Activated gamma-delta T cell treated with anti-CD3 and anti-CD28 coated beads, Interleukin-2, amount 50 U/mL, for 16 hours (primary cell): ENCODE results near the gene SENP7.
A peak's percentile ranks its signal among the peaks of the same experiment; 100 is the strongest.
"Not testable (repeated sequence)": the region's sequence is repeated elsewhere in the genome, so short reads cannot be mapped to it uniquely, and the experiment has no call there.

ENCODE experiments used
- DNase-seq: peaks from one replicate; pipeline ENCODE4 v3.0.0-alpha.2; 2020; ENCODE audit warnings: low read depth

The SENP7 gene, protein sequence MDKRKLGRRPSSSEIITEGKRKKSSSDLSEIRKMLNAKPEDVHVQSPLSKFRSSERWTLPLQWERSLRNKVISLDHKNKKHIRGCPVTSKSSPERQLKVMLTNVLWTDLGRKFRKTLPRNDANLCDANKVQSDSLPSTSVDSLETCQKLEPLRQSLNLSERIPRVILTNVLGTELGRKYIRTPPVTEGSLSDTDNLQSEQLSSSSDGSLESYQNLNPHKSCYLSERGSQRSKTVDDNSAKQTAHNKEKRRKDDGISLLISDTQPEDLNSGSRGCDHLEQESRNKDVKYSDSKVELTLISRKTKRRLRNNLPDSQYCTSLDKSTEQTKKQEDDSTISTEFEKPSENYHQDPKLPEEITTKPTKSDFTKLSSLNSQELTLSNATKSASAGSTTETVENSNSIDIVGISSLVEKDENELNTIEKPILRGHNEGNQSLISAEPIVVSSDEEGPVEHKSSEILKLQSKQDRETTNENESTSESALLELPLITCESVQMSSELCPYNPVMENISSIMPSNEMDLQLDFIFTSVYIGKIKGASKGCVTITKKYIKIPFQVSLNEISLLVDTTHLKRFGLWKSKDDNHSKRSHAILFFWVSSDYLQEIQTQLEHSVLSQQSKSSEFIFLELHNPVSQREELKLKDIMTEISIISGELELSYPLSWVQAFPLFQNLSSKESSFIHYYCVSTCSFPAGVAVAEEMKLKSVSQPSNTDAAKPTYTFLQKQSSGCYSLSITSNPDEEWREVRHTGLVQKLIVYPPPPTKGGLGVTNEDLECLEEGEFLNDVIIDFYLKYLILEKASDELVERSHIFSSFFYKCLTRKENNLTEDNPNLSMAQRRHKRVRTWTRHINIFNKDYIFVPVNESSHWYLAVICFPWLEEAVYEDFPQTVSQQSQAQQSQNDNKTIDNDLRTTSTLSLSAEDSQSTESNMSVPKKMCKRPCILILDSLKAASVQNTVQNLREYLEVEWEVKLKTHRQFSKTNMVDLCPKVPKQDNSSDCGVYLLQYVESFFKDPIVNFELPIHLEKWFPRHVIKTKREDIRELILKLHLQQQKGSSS

GRCh38 chr3:101512646-101513418, at the start of gene SENP7:
SENP7 (minus strand) TSS chr3:101513212; CDS start chr3:101513130, 82 bp downstream.
- DNase-seq, result peak; percentile 64

- DNase-seq, result peak; percentile 88
These were observed 48.8 kb upstream of the SENP7 start, which contains the start of gene TRMT10C for GRCh38 chr3:101561630-101562328. TRMT10C (plus strand) TSS chr3:101561868; CDS start chr3:101564782, 2,914 bp downstream.

DNA sequence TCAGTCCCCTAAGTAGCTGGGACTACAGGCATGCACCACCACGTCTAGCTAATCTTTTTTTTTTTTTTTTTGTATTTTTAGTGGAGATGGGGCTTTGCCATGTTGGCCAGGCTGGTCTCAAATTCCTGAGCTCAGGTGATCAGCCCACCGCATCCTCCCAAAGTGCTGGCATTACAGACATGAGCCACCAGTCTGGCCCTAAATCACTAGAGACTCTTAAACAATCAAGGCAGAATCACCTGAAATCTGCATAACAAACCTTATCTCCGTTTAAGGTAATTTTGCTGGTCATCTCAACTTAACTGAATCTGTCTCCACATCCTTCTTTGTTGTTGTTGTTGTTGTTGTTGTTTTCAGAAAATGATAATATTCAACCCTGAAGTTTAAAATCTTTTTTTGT, 43.1 kb upstream of the SENP7 start:
- no peak for DNase-seq

DNA sequence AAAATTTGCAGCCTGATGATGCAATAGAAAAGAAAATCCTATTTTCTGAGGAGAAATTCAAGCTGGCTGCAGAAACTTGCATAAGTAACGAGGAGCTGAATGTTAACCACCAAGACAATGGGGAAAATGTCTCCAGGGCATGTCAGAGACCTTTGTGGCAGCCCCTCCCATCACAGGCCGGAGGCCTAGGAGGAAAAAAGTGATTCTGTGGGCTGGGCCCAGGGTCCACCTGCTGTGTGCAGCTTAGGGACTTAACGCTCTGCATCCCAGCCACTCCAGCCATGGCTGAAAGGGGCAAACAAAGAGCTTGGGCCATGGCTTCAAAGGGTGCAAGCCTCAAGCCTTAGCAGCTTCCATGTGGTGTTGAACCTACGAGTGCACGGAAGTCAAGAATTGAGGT, 40.4 kb upstream of the SENP7 start:
- not testable (repeated sequence) for DNase-seq

DNA sequence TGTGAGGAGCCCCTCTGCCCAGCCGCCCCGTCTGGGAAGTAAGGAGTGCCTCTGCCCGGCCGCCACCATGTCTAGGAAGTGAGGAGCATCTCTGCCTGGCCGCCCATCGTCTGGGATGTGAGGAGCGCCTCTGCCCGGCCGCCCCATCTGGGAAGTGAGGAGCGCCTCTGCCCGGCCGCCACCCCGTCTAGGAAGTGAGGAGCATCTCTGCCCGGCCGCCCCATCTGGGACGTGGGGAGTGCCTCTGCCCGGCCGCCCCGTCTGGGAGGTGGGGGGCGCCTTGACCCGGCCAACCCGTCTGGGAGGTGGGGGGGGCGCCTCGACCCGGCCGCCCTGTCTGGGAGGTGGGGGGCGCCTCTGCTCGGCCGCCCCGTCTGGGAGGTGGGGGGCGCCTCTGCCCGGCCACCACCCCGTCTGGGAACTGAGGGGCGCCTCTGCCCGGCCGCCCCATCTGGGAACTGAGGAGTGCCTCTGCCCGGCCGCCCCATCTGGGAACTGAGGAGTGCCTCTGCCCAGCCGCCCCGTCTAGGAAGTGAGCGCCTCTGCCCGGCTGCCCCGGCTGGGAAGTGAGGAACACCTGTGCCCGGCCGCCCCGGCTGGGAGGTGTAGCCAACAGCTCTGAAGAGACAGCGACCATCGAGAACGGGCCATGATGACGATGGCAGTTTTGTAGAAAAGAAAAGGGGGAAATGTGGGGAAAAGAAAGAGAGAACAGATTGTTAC, 38.5 kb upstream of the SENP7 start:
- not testable (repeated sequence) for DNase-seq

DNA sequence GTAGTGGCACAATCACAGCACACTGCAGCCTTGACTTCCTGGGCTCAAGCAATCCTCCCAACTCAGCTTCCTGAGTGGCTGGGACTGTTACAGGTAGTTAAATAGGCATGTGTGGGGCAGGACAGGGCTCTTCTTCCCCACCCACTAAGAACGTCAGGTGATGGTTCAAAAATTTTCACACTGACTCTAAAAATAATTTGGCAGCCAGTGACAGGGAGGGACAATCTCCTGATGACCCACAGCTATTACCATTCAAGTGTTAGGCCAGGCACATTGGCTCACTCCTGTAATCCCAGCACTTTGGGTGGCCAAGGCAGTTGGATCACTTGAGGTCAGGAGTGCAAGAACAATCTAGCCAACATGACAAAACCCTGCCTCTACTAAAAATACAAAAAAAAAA, 36.5 kb upstream of the SENP7 start:
- no peak for DNase-seq

- DNase-seq, result no peak
These were observed 35.6 kb upstream of the SENP7 start for GRCh38 chr3:101548527-101549105.

DNA sequence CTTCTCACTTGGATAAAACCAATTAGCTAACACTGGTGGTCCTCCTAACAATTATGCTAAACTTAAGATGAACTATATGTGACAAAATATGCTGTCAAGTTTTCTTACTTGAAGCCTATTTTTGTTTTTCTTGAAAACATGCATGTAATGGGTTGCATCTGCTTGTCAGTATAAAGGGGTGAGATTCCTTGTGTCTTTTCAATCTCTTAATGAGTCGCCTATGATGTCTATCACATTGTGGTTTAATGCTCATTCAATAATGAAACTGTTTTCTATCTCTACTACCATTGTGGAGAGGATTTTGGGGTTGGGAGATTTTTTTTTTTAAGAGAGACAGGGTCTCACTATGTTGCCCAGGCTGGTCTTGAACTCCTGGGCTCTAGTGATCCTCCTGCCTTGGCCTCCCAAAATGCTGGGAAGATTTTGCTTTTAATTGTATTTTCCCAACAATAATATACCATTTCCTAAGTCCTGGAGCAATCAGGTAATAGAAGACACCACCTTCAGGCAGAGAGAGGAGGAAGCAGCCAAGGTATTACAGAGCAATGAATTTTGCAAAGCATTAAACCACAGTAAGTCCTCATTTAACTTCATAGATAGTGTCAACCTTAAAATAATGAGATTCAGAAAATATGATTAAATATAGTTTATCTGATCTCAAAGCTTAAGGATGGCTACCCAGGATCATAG, 31.3 kb upstream of the SENP7 start:
- no peak for DNase-seq

GRCh38 chr3:101542957-101543356, 29.9 kb upstream of the SENP7 start:
- DNase-seq, result no peak

GRCh38 chr3:101536955-101537354, 23.9 kb upstream of the SENP7 start:
- DNase-seq, result not testable (repeated sequence)

DNA sequence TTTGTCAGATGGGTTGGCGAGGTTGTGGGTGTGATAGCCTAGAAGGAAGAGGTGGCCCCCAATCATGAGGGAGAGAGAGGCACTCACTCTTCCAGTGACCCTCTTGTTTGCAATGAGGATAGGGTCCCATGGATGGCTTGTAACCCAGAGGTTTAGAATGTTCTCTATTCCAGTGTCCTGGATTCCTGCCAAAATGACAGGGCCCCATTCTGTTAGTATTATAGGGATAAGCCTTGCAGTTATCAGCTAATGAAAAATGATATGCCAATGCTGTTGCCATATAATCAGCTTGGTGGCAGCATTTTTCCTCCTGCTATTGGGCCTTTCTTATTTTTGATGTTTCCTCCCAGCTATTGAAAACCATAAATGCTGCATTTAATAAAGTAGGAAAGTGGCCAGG, 23.3 kb upstream of the SENP7 start:
- no peak for DNase-seq

DNA sequence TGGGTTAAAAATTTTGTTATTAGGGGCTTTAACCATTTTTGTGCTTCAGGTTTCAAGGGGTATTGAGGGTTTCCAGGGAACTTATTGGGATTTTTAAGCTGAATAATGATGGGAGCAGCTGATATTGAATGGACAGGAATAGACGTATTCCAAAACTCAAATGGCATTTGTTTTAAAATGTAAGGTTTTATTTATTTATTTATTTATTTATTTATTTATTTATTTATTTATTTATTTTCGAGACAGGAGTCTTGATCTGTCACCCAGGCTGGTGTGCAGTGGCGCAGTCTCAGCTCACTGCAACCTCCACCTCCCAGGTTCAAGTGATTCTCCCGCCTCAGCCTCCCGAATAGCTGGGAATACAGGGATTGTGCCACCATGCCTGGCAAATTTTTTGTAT, 22.2 kb upstream of the SENP7 start:
- no peak for DNase-seq

- no peak for DNase-seq
These were observed 20.6 kb upstream of the SENP7 start for GRCh38 chr3:101533603-101533968.

GRCh38 chr3:101532783-101533602, 20.0 kb upstream of the SENP7 start:
- DNase-seq, result no peak

DNA sequence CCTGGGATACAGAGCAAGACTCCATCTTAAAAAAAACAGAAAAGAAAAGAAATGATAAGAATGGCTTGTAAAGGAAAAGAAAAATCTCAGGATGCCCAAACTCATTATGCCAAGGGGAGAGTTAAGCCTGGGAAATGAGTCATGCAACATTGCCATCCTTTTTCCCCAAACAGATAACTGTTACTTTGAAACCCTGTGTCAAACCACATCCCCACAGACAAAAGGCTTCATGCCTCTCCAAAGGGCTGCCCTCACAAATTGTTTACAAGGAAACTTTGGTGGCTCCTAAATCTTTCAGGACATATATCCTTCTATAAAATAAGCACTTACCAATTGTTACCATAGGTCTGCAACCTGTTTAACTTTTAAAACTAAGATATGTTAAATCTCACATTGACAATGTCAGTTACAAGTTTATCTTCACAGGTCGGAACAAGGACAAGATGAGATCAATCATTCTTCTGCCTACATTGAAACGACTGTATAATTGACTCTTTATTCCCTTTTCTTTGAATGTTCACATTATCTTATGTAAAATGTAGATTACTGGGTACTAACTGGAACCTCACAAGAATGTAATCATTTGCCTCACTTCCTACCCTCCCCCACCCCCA, 18.6 kb upstream of the SENP7 start:
- no peak for DNase-seq

DNA sequence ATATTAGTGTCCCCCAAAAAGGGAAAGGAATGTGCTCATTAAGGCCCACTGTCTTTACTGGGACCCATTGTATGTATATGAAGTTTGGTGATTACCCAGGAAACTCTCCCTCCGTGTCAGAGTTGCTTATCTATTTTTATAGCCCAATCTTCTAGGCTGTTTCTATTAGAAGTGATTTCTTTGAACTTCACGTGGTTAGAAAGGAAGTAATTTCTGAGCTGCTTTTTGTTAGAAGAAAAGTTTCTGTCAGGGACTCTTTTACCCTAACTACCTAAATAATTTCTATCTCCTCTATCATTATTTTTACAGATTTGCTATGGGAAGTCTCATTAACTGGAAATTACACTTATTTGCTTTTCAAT, 17.7 kb upstream of the SENP7 start:
- no peak for DNase-seq

GRCh38 chr3:101529816-101530685, 17.0 kb upstream of the SENP7 start:
- no peak for DNase-seq
